Upper lobe of left lung (tissue), 6 donors: ENCODE results near the gene PRKCZ. TPM values are rescaled to one million over a fixed set of nuclear protein-coding genes. Genes with fewer than 3 reads are reported as not detected.

Source experiments
- ATAC-seq, 2 donors: fragments of 200-7000 bp; cut with Tn5 transposase; one replicate each; pipeline ENCODE4 v1.9.1; 2022; ENCODE audit warnings: mild to moderate bottlenecking in 2 of 2, moderate library complexity in 2 of 2; ENCODE audit not compliant: low FRiP score in 2 of 2
- DNase-seq, 2 donors: peaks; one replicate each; pipeline ENCODE4 v3.0.0-alpha.2; 2019 to 2020
- H3K27ac ChIP-seq, 4 donors: fragments of 200-600 bp; sonication (generic); one replicate each; pipeline ENCODE4 v1.5.1; 2016 to 2019
- H3K27me3 ChIP-seq, 4 donors: fragments of 200-600 bp; sonication (generic); one replicate each; pipeline ENCODE4 v1.5.1; 2017 to 2019
- H3K36me3 ChIP-seq, 4 donors: fragments of 200-600 bp; sonication (generic); one replicate each; pipeline ENCODE4 v1.5.1; 2016 to 2019
- H3K4me1 ChIP-seq, 4 donors: fragments of 200-600 bp; sonication (generic); one replicate each; pipeline ENCODE4 v1.5.1; 2018 to 2019
- H3K4me3 ChIP-seq, 4 donors: fragments of 200-600 bp; sonication (generic); one replicate each; pipeline ENCODE4 v1.5.1; 2017 to 2019; ENCODE audit warnings: mild to moderate bottlenecking in 2 of 4, moderate library complexity in 1 of 4
- H3K9me3 ChIP-seq, 4 donors: fragments of 200-600 bp; sonication (generic); one replicate each; pipeline ENCODE4 v1.5.1; 2018 to 2019
- EP300 ChIP-seq, 4 donors: sonication (generic); formaldehyde crosslinking; IDR thresholded peaks; one replicate each; pipeline ENCODE4 v1.5.1; 2017; ENCODE audit warnings: antibody characterized with exemption in 4 of 4, control low read depth in 2 of 4
- POLR2A ChIP-seq, 4 donors: fragments of 450-650 bp; IDR thresholded peaks; one replicate each; pipeline ENCODE4 v1.5.1; 2016 to 2017; ENCODE audit warnings: antibody characterized with exemption in 4 of 4, mild to moderate bottlenecking in 2 of 4
- POLR2AphosphoS5 ChIP-seq, 2 donors: sonication (generic); formaldehyde crosslinking; IDR thresholded peaks; one replicate each; pipeline ENCODE4 v1.5.1; 2017; ENCODE audit warnings: antibody characterized with exemption in 2 of 2
- WGBS, 2 donors: methylation state at CpG; one replicate each; pipeline ENCODE4 v1.1.5; 2017 to 2018; 5-methylcytosine and 5-hydroxymethylcytosine counted together
- total RNA-seq, 6 donors: library from RNA; depleted of rRNA in 4 of 6; stranded (reverse); fragments of >200 nt in 4 of 6; gene quantifications; one replicate each; pipeline versions ENCODE4 v1.1.0 to v1.2.1, GENCODE V29; 2016 to 2021
- TF ChIP-seq, protein P1 (sequence below), 6 experiments: fragments of 450-650 bp in 4 of 6; fragments of 200-600 bp in 2 of 6; sonication (generic) in 2 of 6; IDR thresholded peaks; one replicate each; pipeline ENCODE4 v1.5.1; 2016 to 2019; ENCODE audit warnings: antibody characterized with exemption in 6 of 6
- donor health status: DM: no; HTN: no; CAD: no; lungs with moderate emphysema.
- donor health status: DM: no; HTN: yes; CAD: no; lungs with severe emphysema.

Gene PRKCZ
- total RNA-seq, 6 donors from 2014 or later: 107 to 169 (median 138) TPM

DNA sequence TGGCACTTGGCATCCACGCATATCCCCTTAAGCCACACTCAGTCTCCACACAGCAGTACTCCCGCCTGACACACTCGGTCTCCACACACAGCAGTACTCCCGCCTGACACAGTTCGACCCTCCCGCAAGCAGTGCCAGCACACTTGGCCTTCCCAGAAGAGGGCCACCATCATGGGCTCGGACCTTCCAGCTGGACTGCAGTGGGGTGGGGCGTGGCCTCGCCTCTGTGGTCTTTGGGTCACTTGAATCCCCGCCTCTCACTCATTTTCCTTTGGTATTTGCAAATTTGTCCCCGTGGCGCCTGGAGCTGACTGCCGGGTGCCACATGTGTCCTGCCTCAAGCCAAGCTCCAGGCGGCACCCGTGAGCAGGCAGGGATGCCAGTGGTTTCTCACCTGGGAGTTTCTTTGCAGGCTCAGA is 80.7 kb downstream of the PRKCZ start:
- WGBS, 2 donors: 82 to 89% methylated on average over 10 to 15 of the region's 15 CpGs
- H3K4me3 ChIP-seq: no peak overlapping the region
- H3K27ac ChIP-seq: peak overlapping the region in 3 of 4 donors; percentile 77 to 92 (median 81)
- ATAC-seq (no peak), DNase-seq (peak in 1 of 2 donors; percentile 79)
- H3K27me3 ChIP-seq: no peaks in the 10 kb centered on the region
- no peaks in the 10 kb centered on the region for H3K9me3 ChIP-seq
- peaks cover 15 to 70% (median 56%) of the 10 kb centered on the region in 4 donors for H3K4me1 ChIP-seq
- no peaks in the 10 kb centered on the region for H3K36me3 ChIP-seq
- TF ChIP-seq, protein P1, sequence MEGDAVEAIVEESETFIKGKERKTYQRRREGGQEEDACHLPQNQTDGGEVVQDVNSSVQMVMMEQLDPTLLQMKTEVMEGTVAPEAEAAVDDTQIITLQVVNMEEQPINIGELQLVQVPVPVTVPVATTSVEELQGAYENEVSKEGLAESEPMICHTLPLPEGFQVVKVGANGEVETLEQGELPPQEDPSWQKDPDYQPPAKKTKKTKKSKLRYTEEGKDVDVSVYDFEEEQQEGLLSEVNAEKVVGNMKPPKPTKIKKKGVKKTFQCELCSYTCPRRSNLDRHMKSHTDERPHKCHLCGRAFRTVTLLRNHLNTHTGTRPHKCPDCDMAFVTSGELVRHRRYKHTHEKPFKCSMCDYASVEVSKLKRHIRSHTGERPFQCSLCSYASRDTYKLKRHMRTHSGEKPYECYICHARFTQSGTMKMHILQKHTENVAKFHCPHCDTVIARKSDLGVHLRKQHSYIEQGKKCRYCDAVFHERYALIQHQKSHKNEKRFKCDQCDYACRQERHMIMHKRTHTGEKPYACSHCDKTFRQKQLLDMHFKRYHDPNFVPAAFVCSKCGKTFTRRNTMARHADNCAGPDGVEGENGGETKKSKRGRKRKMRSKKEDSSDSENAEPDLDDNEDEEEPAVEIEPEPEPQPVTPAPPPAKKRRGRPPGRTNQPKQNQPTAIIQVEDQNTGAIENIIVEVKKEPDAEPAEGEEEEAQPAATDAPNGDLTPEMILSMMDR (IDR thresholded peaks at IDR 0.05): peak in 4 of 6 experiments; percentile 19 to 56 (median 30)
- TF ChIP-seq EP300 (IDR thresholded peaks at IDR 0.05): no peak
- TF ChIP-seq POLR2AphosphoS5 (IDR thresholded peaks at IDR 0.05): no peak

DNA sequence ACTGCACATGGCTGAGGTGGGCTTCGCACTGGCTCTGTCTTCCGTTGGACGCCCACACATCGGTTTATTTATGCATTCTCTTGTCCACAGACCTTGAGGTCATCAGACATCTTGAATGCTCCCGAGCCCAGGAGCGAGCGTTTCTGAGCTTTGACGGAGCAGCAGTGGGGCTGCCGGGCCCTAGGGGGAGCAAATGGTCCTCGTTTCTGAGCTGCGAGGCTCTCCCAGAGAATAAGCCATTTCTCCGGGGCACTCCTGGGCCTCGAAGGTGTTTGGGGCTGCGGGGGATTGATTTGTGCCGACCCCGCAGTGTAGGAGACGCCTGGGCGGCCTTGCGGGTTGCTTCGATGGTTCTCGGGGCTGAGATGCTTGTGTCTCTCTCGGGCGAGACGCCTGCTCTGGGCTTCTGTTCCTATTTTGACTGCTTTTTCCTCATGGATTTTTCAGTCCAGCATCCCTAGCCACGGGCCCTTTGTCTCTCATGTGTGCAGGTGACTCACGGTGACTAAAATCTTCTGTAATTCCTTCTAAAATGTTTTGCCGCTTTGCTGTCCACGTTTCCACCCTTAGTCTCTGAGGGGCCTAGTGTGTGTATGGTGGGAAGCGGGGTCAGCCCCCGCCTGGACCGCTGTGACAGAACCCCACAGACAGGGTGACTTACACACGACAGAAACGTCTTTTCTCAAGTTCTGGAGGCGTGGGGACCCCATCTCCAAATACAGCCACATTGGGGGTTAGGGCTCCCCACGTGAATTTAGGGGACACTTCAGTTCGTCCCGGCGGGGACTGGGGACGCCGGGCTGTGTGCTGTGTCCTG is 82.2 kb downstream of the PRKCZ start:
- peak overlapping the region; percentile 81 to 96 (median 90) for H3K27ac ChIP-seq
- 43 to 63% methylated on average over 18 to 40 of the region's 40 CpGs for WGBS, 2 donors
- H3K27me3 ChIP-seq: no peaks in the 10 kb centered on the region
- ATAC-seq (no peak), DNase-seq (no peak)
- H3K4me3 ChIP-seq: peak overlapping the region in 3 of 4 donors; percentile 29 to 43 (median 36)
- no peak for TF ChIP-seq POLR2AphosphoS5 (IDR thresholded peaks at IDR 0.05)
- no peak for TF ChIP-seq EP300 (IDR thresholded peaks at IDR 0.05)
- TF ChIP-seq POLR2A (IDR thresholded peaks at IDR 0.05): peak in 1 of 4 donors; percentile 13
- TF ChIP-seq, protein P1 (IDR thresholded peaks at IDR 0.05): peak in 5 of 6 experiments; percentile 11 to 40 (median 37)
- no peaks in the 10 kb centered on the region for H3K9me3 ChIP-seq
- peaks cover 15 to 68% (median 53%) of the 10 kb centered on the region in 4 donors for H3K4me1 ChIP-seq
- no peaks in the 10 kb centered on the region for H3K36me3 ChIP-seq

DNA sequence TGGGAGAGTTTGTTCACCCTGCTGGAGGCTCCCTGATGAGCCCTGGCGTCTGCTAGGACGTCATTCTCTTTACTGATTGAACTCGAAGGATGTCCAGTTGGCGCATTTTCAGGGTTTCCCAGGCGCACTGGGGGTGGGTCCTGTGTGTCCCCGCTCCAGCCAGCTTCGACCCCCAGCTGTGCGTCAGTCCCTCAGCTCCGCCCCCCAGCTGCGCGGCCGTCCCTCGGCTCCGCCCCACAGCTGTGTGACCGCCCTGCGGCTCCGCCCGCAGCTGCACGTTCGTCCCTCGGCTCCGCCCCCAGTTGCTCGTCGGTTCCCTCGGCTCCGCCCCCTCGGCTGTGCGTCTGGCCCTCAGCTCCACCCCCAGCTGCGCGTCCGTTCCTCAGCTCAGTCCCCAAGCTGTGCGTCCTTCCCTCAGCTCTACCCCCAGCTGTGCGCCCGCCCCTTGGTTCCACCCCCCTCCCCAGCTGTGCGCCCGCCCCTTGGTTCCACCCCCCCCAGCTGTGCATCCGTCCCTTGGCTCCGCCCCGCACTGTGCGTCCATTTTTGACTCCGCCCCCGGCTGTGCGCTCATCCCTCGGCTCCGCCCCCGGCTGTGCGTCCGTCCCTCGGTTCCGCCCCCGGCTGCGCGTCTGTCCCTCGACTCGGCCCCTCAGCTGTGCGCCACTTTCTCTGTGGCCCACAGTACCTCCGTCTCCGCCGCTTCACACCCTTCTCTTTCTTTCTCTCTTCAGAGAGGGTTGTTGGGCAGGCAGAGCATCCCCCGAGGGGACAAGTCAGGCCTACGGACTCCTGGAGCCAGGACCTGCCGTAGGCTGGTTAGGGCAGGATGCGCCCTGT is 83.0 kb downstream of the PRKCZ start:
- DNase-seq: peak; percentile 98 to 99
- Histone ChIP-seq H3K36me3 (no peaks in the 10 kb centered on the region), H3K4me1 (peaks cover 15 to 73% (median 53%) of the 10 kb centered on the region in 4 donors), H3K4me3 (peak overlapping the region in 3 of 4 donors; percentile 29 to 43 (median 36)), H3K9me3 (no peaks in the 10 kb centered on the region), H3K27ac (peak overlapping the region; percentile 81 to 96 (median 90)), H3K27me3 (no peaks in the 10 kb centered on the region)
- 6 to 7% methylated on average over 41 to 59 of the region's 63 CpGs for WGBS, 2 donors
- peak; percentile 80 to 85 for TF ChIP-seq POLR2AphosphoS5 (IDR thresholded peaks at IDR 0.05)
- TF ChIP-seq POLR2A (IDR thresholded peaks at IDR 0.05): peak; percentile 39 to 68 (median 56)
- TF ChIP-seq, protein P1 (IDR thresholded peaks at IDR 0.05): peak in 2 of 6 experiments; percentile 37 to 38
- no peak for TF ChIP-seq EP300 (IDR thresholded peaks at IDR 0.05)
- ATAC-seq: peak; percentile 91 to 95

DNA sequence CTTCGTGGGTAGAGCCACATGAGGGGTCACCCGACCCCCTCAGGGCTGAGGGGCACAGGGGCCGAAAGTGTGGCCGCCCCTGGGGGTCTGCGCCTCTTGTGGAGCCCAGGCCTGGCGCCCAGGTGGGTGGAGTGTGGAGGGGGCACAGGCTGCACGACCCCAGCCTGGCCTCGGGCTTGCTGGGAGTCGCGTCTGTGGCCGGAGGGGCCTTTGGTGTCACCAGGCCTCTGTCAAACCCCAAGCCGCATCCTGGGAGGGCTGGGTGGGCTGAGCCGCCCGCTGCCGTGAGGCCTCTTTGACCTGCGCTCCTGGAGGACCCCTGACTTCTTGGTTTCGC is 83.6 kb downstream of the PRKCZ start:
- DNase-seq (no peak), ATAC-seq (no peak)
- Histone ChIP-seq H3K36me3 (no peaks in the 10 kb centered on the region), H3K4me1 (peaks cover 15 to 73% (median 54%) of the 10 kb centered on the region in 4 donors), H3K27ac (peak overlapping the region; percentile 81 to 96 (median 90)), H3K9me3 (no peaks in the 10 kb centered on the region), H3K27me3 (no peaks in the 10 kb centered on the region), H3K4me3 (peak overlapping the region in 3 of 4 donors; percentile 29 to 43 (median 36))
- TF ChIP-seq POLR2AphosphoS5 (IDR thresholded peaks at IDR 0.05) (no peak), POLR2A (IDR thresholded peaks at IDR 0.05) (no peak), EP300 (IDR thresholded peaks at IDR 0.05) (no peak)
- TF ChIP-seq, protein P1 (IDR thresholded peaks at IDR 0.05): no peak
- WGBS, 2 donors: 78 to 83% methylated on average over 6 to 12 of the region's 17 CpGs
